PFSK-1 (cell line): Measurements from ENCODE around the gene DNAH14.

Experiments
- POLR2AphosphoS5 ChIP-seq: IDR thresholded peaks from 2 replicates; pipeline ENCODE4 v1.6.1; 2012; ENCODE audit warnings: low read depth, mild to moderate bottlenecking, control low read depth, low read length, moderate library complexity
- SIN3A ChIP-seq: IDR thresholded peaks from 2 replicates; pipeline ENCODE4 v1.6.1; 2012; ENCODE audit warnings: mild to moderate bottlenecking, low read length, moderate library complexity, borderline replicate concordance; ENCODE audit not compliant: insufficient read depth
- TAF1 ChIP-seq: IDR thresholded peaks from 2 replicates; pipeline ENCODE4 v1.6.1; 2012; ENCODE audit warnings: low read length, control low read depth, borderline replicate concordance; ENCODE audit not compliant: insufficient read depth
- TF ChIP-seq, protein P1 (sequence below), 2 experiments: IDR thresholded peaks; 2 replicates each; pipeline versions ENCODE4 v1.6.1 to v1.8.0; 2011 to 2012; ENCODE audit warnings: low read depth in 2 of 2, low read length in 2 of 2, control low read depth in 1 of 2, inconsistent platforms in 1 of 2, mild to moderate bottlenecking in 1 of 2, moderate library complexity in 1 of 2; ENCODE audit not compliant: insufficient read depth in 1 of 2

DNA sequence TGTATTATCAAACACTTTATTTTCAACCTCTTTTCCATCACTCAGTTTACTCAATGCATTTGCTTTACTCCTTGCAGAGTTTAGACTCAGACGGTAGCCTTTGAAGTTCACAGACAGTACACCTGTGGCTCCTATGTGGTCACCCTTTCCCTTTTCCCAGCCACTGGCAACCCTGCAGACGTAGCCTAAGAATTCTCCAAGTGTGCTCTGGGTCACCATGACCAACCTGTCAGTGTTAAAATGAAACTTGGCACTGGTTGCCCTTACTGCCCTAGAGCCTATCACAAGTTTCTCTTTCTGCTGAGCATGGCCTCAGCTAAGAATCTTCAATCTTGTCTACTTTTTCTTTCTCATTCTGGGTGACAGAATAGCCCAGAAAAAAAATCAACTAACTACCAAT lies 25.5 kb upstream of the DNAH14 start:
- no peak for TF ChIP-seq TAF1
- no peak for TF ChIP-seq POLR2AphosphoS5
- TF ChIP-seq, protein P1, sequence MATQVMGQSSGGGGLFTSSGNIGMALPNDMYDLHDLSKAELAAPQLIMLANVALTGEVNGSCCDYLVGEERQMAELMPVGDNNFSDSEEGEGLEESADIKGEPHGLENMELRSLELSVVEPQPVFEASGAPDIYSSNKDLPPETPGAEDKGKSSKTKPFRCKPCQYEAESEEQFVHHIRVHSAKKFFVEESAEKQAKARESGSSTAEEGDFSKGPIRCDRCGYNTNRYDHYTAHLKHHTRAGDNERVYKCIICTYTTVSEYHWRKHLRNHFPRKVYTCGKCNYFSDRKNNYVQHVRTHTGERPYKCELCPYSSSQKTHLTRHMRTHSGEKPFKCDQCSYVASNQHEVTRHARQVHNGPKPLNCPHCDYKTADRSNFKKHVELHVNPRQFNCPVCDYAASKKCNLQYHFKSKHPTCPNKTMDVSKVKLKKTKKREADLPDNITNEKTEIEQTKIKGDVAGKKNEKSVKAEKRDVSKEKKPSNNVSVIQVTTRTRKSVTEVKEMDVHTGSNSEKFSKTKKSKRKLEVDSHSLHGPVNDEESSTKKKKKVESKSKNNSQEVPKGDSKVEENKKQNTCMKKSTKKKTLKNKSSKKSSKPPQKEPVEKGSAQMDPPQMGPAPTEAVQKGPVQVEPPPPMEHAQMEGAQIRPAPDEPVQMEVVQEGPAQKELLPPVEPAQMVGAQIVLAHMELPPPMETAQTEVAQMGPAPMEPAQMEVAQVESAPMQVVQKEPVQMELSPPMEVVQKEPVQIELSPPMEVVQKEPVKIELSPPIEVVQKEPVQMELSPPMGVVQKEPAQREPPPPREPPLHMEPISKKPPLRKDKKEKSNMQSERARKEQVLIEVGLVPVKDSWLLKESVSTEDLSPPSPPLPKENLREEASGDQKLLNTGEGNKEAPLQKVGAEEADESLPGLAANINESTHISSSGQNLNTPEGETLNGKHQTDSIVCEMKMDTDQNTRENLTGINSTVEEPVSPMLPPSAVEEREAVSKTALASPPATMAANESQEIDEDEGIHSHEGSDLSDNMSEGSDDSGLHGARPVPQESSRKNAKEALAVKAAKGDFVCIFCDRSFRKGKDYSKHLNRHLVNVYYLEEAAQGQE (IDR thresholded peaks at IDR 0.05; ENCODE audit: insufficient read depth in 1 of 2, low read depth in 2 of 2, low read length in 2 of 2), result no peak
- TF ChIP-seq SIN3A, result no peak
